Measurements from ENCODE around the gene ZNF576.
"Not testable (repeated sequence)": the region's sequence is repeated elsewhere in the genome, so short reads cannot be mapped to it uniquely, and the experiment has no call there.

Gene ZNF576

DNA sequence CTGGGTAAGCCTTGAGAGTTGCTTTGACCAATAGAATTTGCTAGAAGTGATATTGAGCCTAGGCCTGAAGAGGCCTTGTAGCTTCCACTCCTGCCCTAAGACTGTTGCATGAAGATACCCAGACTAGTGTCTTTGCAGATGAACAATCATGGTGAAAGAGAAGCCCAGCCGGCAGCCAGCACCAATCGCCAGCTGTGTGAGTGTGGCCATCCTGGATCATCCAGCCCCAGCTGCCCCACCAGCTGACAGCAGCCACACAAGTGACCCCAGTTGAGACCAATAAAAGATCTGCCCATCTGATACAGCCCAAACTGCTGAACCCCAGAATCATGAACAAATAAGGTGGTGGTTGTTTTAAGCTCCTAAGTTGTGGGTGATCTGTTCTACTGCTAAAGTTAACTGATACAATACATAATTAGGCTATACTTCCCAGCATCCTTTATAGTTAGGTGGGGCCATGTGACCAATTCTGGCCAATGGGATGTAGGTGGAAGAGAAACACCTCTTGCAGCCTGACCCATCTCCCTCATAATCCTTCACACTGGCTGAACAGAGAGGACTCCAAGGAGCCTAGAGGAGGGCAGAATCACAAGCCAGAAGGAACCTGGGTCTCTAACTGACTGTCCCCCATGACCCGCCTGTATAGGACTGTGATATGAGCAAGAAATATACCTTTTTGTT, 32.4 kb downstream of the ZNF576 start:
- DNase-seq = no peak

- DNase-seq = no peak
Measured at GRCh38 chr19:43631491-43631890, 35.1 kb downstream of the ZNF576 start.

GRCh38 chr19:43633520-43633919, 37.1 kb downstream of the ZNF576 start:
- no peak for DNase-seq

GRCh38 chr19:43634068-43634467, 37.7 kb downstream of the ZNF576 start:
- no peak for DNase-seq

DNA sequence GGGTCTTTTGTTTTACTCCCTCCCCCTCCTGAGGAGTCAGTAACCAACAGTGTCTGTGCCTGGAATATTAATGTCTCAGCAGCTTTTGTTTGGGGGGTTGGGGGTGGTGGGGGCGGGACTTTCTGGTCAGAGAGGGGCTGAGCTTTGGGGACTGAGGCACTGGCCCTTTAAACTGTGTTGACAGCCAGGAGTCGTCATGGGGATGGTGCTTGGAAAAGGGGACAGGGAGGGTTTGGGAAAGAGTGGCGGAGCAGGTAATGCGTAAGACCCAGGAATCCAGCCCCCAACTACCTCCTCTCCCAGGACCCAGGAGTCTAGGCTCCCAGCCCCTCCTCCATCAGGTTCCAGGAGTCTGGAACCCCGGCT, 38.1 kb downstream of the ZNF576 start:
- no peak for DNase-seq

- DNase-seq = no peak
Measured at GRCh38 chr19:43634872-43635560, 38.6 kb downstream of the ZNF576 start.

- DNase-seq = not testable (repeated sequence)
Measured at GRCh38 chr19:43635561-43635940, 39.2 kb downstream of the ZNF576 start.

GRCh38 chr19:43636121-43636683, 39.8 kb downstream of the ZNF576 start:
- no peak for DNase-seq

- no peak for DNase-seq
Measured at GRCh38 chr19:43638214-43638994, 42.0 kb downstream of the ZNF576 start.

DNA sequence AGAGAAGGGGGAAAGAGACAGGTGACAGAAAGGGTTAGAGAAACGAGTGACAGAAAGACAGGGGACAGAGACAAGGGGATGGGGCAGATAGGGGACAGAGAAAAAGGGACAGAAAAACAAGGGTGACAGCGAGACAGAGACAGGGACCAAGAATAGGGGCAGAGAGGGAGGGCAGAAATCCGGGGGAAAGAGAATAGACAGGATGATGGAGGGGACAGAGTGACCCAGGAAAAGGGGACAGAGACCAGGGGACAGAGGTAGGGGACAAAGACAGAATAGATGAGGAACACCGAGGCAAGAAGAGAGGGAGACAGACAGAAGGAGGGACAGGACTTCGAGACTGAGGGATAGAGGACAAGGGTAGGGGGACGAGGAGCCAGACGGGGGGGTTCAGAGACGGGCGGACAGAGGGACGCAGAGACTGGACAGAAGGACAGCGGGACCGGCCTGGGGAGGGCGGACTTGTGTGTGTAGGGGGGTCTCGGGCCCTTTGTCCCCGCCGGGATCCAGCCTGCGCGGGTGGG, 42.7 kb downstream of the ZNF576 start:
- DNase-seq = no peak

DNA sequence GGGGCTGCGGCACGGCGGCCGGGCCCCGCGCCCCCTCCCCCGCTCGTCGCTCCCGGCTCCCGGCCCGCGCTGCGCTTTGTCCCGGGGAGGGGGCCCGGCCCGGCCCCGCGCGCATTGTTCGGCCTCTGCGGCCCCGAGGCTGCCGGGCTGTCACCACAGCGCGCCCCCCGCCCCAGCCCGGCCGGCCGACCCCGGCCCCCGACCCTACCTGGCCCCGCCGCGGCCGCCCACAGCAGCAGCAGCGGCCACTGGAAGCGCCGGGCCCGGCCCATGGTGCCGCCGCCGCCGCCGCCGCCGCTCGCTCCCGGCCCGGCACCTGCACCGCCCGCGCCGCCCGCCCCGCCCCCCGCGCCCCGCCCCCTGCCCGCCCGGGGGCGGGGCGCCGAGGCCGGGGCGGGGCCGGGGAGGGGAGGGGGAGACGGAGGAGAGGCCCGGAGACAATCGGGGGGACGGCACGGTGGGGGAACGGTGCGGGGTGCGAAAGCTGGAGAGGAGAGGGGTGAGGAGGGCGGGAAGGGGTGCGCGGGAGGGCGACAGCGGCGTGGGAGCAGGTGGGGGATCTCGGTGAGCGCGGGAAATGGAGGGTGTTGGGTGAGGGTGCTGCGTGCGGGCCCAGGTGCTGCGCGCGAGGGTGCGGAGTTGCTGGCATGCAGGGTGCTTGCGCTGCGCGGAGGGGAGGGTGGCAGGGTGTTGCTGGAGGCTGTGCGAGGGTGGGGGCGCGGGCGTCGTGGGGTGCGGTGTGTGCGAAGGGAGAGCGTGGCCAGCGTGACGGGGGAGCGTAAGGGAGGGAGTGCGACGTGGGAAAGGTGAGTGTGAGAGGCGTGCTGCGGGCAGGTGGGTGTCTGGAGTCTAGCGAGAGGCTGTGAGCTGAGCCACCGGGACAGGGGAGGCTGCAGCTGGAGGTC, 43.4 kb downstream of the ZNF576 start, which contains the start of gene CADM4:
Gene CADM4, minus strand, starts transcription at position 332 of the 905 bp plus-strand sequence. Its CDS starts 60 bp downstream, at position 272.
- peak; percentile 29 for DNase-seq

DNA sequence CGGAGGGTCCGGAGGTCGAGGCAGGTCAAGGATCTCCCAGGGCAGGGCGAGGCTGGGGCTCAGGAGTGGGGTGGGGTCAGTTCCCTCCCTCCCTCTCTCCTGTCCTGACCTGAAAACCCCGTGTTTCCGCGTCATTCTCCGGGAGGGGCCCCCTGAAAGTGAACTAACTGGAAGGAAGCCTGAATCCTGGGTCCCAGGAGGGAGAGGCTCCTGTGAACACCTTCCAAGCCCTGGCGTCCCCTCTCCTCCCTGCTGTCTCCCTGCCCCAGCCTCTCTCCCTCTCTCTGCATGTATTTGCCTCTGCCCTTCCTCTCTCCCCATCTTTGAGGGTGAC, 44.0 kb downstream of the ZNF576 start:
- no peak for DNase-seq

DNA sequence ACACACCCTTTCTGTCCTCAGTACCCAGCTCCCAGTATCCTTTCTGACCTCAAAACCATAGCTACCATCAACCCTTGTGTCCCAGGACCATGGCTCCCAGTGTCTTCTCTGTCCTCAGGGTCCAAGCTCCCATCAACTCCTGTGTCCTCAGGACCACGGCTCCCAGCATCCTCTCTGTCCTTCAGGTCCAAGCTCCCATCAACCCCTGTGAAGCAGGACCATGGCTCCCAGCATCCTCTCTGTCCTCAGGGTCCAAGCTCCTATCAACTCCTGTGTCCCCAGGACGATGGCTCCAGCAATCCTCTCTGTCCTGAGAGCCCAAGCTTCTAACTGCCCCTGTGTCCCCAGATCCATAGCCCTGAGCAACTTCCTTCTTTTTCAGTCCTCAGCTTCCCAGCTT, 44.9 kb downstream of the ZNF576 start:
- no peak for DNase-seq

- no peak for DNase-seq
Measured at GRCh38 chr19:43642531-43642930, 46.1 kb downstream of the ZNF576 start.

GRCh38 chr19:43643326-43643725, 46.9 kb downstream of the ZNF576 start:
- DNase-seq = no peak

DNA sequence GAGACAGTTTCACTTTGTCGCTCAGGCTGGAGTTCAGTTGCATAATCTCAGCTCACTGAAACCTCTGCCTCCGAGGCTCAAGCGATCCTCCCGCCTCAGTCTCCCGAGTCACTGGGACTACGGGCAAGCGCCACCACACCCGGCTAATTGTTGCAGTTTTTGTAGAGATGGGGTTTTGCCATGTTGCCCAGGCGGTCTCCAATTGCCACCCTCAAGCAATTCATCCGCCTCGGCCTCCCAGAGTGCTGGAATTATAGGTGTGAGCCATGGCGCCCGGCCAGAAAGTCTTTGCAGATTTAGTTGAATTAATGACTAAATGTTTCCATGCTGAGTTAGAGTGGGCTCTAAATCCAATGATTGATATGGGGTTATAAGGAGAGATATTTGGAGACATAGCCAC, 47.8 kb downstream of the ZNF576 start:
- no peak for DNase-seq

DNA sequence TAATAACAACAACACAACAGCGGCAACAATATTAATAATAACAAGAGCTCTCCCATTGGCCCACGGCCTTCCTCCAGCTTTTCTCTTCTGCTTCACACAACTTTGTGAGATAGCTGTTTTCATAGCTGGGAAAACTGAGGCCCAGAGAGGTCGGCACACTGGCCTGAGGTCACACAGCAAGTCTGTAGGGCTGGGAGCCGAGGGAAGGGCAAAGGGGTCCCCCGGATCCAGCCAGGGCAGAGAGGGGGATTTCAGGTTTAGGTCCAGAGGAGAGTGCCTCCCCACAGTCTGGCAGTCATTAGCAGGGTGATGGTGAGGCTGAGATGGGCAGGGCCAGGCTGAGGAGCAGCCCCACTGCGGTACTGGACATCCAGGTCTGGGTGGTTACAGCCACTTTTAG, 52.2 kb downstream of the ZNF576 start:
- DNase-seq = no peak

- no peak for DNase-seq
Measured at GRCh38 chr19:43649514-43649913, 53.1 kb downstream of the ZNF576 start.

DNA sequence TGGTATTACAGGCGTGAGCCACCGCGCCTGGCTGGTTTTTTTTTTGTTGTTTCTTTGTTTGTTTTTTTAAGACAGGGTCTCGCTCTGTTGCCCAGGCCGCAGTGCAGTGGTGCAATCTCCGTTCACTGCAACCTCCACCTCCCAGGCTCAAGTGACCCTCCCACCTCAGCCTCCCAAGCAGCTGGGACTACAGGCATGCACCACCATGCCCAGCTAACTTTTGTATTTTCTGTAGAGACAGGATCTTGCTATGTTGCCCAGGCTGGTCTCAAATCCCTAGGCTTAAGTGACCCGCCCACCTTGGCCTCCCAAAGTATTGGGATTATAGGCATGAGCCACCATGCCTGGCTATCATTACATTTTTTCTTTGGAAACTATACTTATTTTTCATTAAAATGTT, 53.9 kb downstream of the ZNF576 start:
- DNase-seq = not testable (repeated sequence)
